GM12878 (cell line): ENCODE data around the gene TCHP. TPM values are rescaled to one million over a fixed set of nuclear protein-coding genes. Genes with fewer than 3 reads are reported as not detected.

Experiments used
- ATAC-seq: fragments of 200-7000 bp; cut with Tn5 transposase; 3 replicates; pipeline ENCODE4 v1.9.1; 2020; ENCODE audit warnings: mild to moderate bottlenecking, moderate library complexity
- BruUV-seq: library from RNA; stranded (reverse); fragments of 400-500 nt; replicated peaks from 2 replicates; lab custom pipeline; 2021; lab: Mats Ljungman, UMichigan
- CTCF ChIA-PET: fragments of 300-600 bp; sonication (Branson Sonifier 250); formaldehyde crosslinking; extraction: SDS; loops from one replicate; lab custom pipeline; 2021; ENCODE audit warnings: inconsistent platforms; lab: Yijun Ruan, JAX
- POLR2A ChIA-PET: fragments of 350-600 bp; formaldehyde crosslinking; extraction: SDS; loops from one replicate; lab custom pipeline; 2021; ENCODE audit warnings: inconsistent platforms; lab: Charles Lee
- RAD21 ChIA-PET: fragments of 300-600 bp; sonication (Branson Sonifier 250); formaldehyde crosslinking; loops from one replicate; lab custom pipeline; 2023; ENCODE audit warnings: antibody characterized with exemption; ENCODE audit not compliant: unreplicated experiment; lab: Charles Lee
- SMC1A ChIA-PET: fragments of 300-600 bp; sonication (Branson Sonifier 250); formaldehyde crosslinking; loops from one replicate; lab custom pipeline; 2023; ENCODE audit not compliant: unreplicated experiment, uncharacterized antibody; lab: Charles Lee
- DNase-seq: peaks from one replicate; pipeline ENCODE4 v3.0.0-alpha.2; 2011; ENCODE audit warnings: low read depth, low spot score
- FAIRE-seq: peaks from 3 replicates; lab custom pipeline; 2011; peaks lifted over from hg19 to GRCh38; lab: Jason Lieb, UNC
- H2AFZ ChIP-seq: 2 replicates; pipeline ENCODE4 v1.6.0; 2011; ENCODE audit warnings: low read depth, low read length, control low read depth; ENCODE audit not compliant: control insufficient read depth
- H3K27ac ChIP-seq: 2 replicates; pipeline ENCODE4 v1.5.1; 2011; ENCODE audit warnings: control low read depth; ENCODE audit not compliant: control insufficient read depth, insufficient read depth
- H3K27me3 ChIP-seq, 2 experiments: replicated peaks in 1 of 2; 2 replicates each; pipeline versions ENCODE4 v1.6.0 to v1.6.1; 2011; ENCODE audit warnings: low read length in 1 of 2; ENCODE audit not compliant: control insufficient read depth in 2 of 2, insufficient read depth in 2 of 2
- H3K36me3 ChIP-seq, 2 experiments: 2 replicates each; pipeline ENCODE4 v1.5.1; 2011; ENCODE audit warnings: low read length in 1 of 2; ENCODE audit not compliant: control insufficient read depth in 2 of 2, insufficient read depth in 2 of 2
- H3K4me1 ChIP-seq: 2 replicates; pipeline ENCODE4 v1.6.1; 2011; ENCODE audit warnings: mild to moderate bottlenecking, low read length, moderate library complexity, mixed read lengths; ENCODE audit not compliant: control insufficient read depth, insufficient read depth
- H3K4me2 ChIP-seq: 2 replicates; pipeline ENCODE4 v1.6.0; 2011; ENCODE audit warnings: control low read depth; ENCODE audit not compliant: control insufficient read depth, insufficient read depth
- H3K4me3 ChIP-seq: fragments of 200-600 bp; sonication (generic); 2 replicates; pipeline ENCODE4 v1.5.1; 2016
- H3K79me2 ChIP-seq: 2 replicates; pipeline ENCODE4 v1.6.0; 2011; ENCODE audit warnings: low read length; ENCODE audit not compliant: control insufficient read depth, insufficient read depth
- H3K9ac ChIP-seq: 2 replicates; pipeline ENCODE4 v1.8.0; 2011; ENCODE audit warnings: low read length, control low read depth, mixed read lengths; ENCODE audit not compliant: control insufficient read depth, insufficient read depth
- H3K9me3 ChIP-seq: replicated peaks from 3 replicates; pipeline ENCODE4 v1.5.1; 2011; ENCODE audit warnings: mild to moderate bottlenecking, low read length; ENCODE audit not compliant: control insufficient read depth, insufficient read depth
- H4K20me1 ChIP-seq: 2 replicates; pipeline ENCODE4 v1.6.0; 2011; ENCODE audit not compliant: control insufficient read depth, insufficient read depth
- CREB1 ChIP-seq: IDR thresholded peaks from 2 replicates; pipeline ENCODE4 v1.6.1; 2012; ENCODE audit warnings: low read depth, mild to moderate bottlenecking, inconsistent platforms
- FOXM1 ChIP-seq: IDR thresholded peaks from 2 replicates; pipeline ENCODE4 v1.6.1; 2012; ENCODE audit warnings: low read depth, mild to moderate bottlenecking, inconsistent platforms, low read length, moderate library complexity
- GABPA ChIP-seq: IDR thresholded peaks from 2 replicates; pipeline ENCODE4 v1.6.1; 2014; ENCODE audit warnings: antibody characterized with exemption, low read depth, mild to moderate bottlenecking, inconsistent platforms
- JUND ChIP-seq: IDR thresholded peaks from 2 replicates; pipeline ENCODE4 v1.6.1; 2012; ENCODE audit warnings: low read depth, mild to moderate bottlenecking, low read length, improper control_type of control experiment, moderate library complexity
- NBN ChIP-seq: fragments of 450-650 bp; IDR thresholded peaks from 2 replicates; pipeline ENCODE4 v1.6.1; 2016
- SIN3A ChIP-seq: IDR thresholded peaks from 2 replicates; pipeline ENCODE4 v1.6.1; 2012; ENCODE audit warnings: low read depth, low read length, improper control_type of control experiment
- SIX5 ChIP-seq: IDR thresholded peaks from 2 replicates; pipeline ENCODE4 v1.6.1; 2011; ENCODE audit warnings: mild to moderate bottlenecking, low read depth, low read length, moderate library complexity; ENCODE audit not compliant: severe bottlenecking
- STAT3 ChIP-seq: IDR thresholded peaks from 2 replicates; pipeline ENCODE4 v1.6.1; 2011; ENCODE audit warnings: low read depth, low read length, improper control_type of control experiment
- TCF3 ChIP-seq: IDR thresholded peaks from 2 replicates; pipeline ENCODE4 v1.6.1; 2012; ENCODE audit warnings: low read depth, mild to moderate bottlenecking, low read length, borderline replicate concordance; ENCODE audit not compliant: insufficient read depth
- ZSCAN29 ChIP-seq: fragments of 450-650 bp; IDR thresholded peaks from 2 replicates; pipeline ENCODE4 v1.6.1; 2017; ENCODE audit warnings: mild to moderate bottlenecking, moderate library complexity
- WGBS: methylation state at CpG from one replicate; pipeline ENCODE4 v1.1.6; 2016; ENCODE audit warnings: low lambda C conversion rate; ENCODE audit not compliant: insufficient replicate concordance, insufficient coverage; ENCODE audit errors: missing lambda C conversion rate; 5-methylcytosine and 5-hydroxymethylcytosine counted together
- in situ Hi-C: fragments of 300-500 bp; cut with MboI; formaldehyde crosslinking; loops from 9 replicates; pipeline ENCODE4 v1.14.3; 2018; ENCODE audit warnings: mixed read lengths
- intact Hi-C: fragments of 100-400 bp; cut with micrococcal nuclease; formaldehyde crosslinking; loops from one replicate; pipeline ENCODE4 v1.14.2; 2022; ENCODE audit not compliant: unreplicated experiment
- polyA plus RNA-seq, 11 experiments: library from polyadenylated mRNA; depleted of rRNA in 4 of 11; unstranded in 6 of 11; stranded (reverse) in 5 of 11; fragments of >200 nt; fragmentation: Nextera tagmentation in 4 of 11; fragmentation: Illumina TruSeq in 1 of 11; extraction: Ambion mirVana in 4 of 11; extraction: Trizol in 1 of 11; gene quantifications; 1 replicate in 1 of 11; 2 replicates in 10 of 11; pipeline versions ENCODE4 v1.2.1 to v1.2.3, GENCODE V29; 2011 to 2016; ENCODE audit warnings: inconsistent platforms in 2 of 11, missing spikeins in 2 of 11, low read depth in 1 of 11
- total RNA-seq, 4 experiments: library from RNA; depleted of rRNA in 3 of 4; stranded (reverse); fragments of >200 nt in 3 of 4; fragmentation: Illumina TruSeq in 1 of 4; extraction: Trizol in 1 of 4; gene quantifications; 2 replicates each; pipeline versions ENCODE4 v1.2.1 to v1.2.3, GENCODE V29; 2013 to 2021
- TF ChIP-seq, protein P1 (sequence below): IDR thresholded peaks from 2 replicates; pipeline ENCODE4 v1.6.1; 2011; ENCODE audit warnings: low read depth, mild to moderate bottlenecking, low read length, moderate library complexity, borderline replicate concordance; ENCODE audit errors: extremely low read depth
- TF ChIP-seq, protein P2 (sequence below): fragments of 450-650 bp; IDR thresholded peaks from 2 replicates; pipeline ENCODE4 v1.6.1; 2017; ENCODE audit warnings: borderline replicate concordance
- TF ChIP-seq, protein P3 (sequence below): fragments of 450-650 bp; formaldehyde crosslinking; IDR thresholded peaks from 2 replicates; pipeline ENCODE4 v1.4.0; 2022; ENCODE audit warnings: mild to moderate bottlenecking, moderate library complexity
- TF ChIP-seq, protein P4 (sequence below): fragments of 450-650 bp; formaldehyde crosslinking; IDR thresholded peaks from 2 replicates; pipeline ENCODE4 v1.4.0; 2020; ENCODE audit warnings: mild to moderate bottlenecking, moderate library complexity

TCHP gene
- total and polyA plus RNA-seq, 10 of the 15 experiments (the other 5 are each of a cell fraction or from before 2014, with no cell fraction given): 4.8 to 18.6 (median 15.0) TPM

GRCh38 chr12:109953656-109954055 lies 53.6 kb downstream of the TCHP start:
- ChIA-PET CTCF (no interaction called here), RAD21 (no interaction called here), POLR2A (interaction anchor here (0.5 kb wide), 1 partner anchor 65 kb away, joined by 3 read pairs; no protein-coding TSS in a partner anchor), SMC1A (interaction anchor here (0.5 to 1.0 kb wide), 2 partner anchors 8 to 751 kb away, joined by 3 read pairs; no protein-coding TSS in a partner anchor)
- H3K4me2 ChIP-seq: no peak overlapping the region
- no peak overlapping the region for H3K4me3 ChIP-seq
- H3K27me3 ChIP-seq: no peaks in the 10 kb centered on the region
- ATAC-seq (no peak), DNase-seq (no peak), FAIRE-seq (no peak)
- H3K27ac ChIP-seq: no peak overlapping the region
- H3K9ac ChIP-seq: no peak overlapping the region
- intact Hi-C loops (no loop called here), in situ Hi-C loops (no loop called here)
- TF ChIP-seq CREB1: no peak
- TF ChIP-seq SIX5: no peak
- no peak for TF ChIP-seq JUND
- TF ChIP-seq, protein P1, sequence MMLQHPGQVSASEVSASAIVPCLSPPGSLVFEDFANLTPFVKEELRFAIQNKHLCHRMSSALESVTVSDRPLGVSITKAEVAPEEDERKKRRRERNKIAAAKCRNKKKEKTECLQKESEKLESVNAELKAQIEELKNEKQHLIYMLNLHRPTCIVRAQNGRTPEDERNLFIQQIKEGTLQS: no peak
- TF ChIP-seq SIN3A: no peak
- no peak for TF ChIP-seq GABPA
- TF ChIP-seq ZSCAN29: no peak
- TF ChIP-seq STAT3: no peak
- TF ChIP-seq, protein P2, sequence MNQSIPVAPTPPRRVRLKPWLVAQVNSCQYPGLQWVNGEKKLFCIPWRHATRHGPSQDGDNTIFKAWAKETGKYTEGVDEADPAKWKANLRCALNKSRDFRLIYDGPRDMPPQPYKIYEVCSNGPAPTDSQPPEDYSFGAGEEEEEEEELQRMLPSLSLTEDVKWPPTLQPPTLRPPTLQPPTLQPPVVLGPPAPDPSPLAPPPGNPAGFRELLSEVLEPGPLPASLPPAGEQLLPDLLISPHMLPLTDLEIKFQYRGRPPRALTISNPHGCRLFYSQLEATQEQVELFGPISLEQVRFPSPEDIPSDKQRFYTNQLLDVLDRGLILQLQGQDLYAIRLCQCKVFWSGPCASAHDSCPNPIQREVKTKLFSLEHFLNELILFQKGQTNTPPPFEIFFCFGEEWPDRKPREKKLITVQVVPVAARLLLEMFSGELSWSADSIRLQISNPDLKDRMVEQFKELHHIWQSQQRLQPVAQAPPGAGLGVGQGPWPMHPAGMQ: no peak
- no peak for TF ChIP-seq FOXM1
- TF ChIP-seq, protein P3, sequence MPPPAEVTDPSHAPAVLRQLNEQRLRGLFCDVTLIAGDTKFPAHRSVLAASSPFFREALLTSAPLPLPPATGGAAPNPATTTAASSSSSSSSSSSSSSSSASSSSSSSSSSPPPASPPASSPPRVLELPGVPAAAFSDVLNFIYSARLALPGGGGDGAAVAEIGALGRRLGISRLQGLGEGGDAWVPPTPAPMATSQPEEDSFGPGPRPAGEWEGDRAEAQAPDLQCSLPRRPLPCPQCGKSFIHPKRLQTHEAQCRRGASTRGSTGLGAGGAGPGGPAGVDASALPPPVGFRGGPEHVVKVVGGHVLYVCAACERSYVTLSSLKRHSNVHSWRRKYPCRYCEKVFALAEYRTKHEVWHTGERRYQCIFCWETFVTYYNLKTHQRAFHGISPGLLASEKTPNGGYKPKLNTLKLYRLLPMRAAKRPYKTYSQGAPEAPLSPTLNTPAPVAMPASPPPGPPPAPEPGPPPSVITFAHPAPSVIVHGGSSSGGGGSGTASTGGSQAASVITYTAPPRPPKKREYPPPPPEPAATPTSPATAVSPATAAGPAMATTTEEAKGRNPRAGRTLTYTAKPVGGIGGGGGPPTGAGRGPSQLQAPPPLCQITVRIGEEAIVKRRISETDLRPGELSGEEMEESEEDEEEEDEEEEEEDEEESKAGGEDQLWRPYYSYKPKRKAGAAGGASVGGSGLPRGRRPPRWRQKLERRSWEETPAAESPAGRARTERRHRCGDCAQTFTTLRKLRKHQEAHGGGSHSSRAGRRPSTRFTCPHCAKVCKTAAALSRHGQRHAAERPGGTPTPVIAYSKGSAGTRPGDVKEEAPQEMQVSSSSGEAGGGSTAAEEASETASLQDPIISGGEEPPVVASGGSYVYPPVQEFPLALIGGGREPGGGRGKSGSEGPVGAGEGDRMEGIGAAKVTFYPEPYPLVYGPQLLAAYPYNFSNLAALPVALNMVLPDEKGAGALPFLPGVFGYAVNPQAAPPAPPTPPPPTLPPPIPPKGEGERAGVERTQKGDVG (CRISPR knock-in tag): no peak
- TF ChIP-seq, protein P4, sequence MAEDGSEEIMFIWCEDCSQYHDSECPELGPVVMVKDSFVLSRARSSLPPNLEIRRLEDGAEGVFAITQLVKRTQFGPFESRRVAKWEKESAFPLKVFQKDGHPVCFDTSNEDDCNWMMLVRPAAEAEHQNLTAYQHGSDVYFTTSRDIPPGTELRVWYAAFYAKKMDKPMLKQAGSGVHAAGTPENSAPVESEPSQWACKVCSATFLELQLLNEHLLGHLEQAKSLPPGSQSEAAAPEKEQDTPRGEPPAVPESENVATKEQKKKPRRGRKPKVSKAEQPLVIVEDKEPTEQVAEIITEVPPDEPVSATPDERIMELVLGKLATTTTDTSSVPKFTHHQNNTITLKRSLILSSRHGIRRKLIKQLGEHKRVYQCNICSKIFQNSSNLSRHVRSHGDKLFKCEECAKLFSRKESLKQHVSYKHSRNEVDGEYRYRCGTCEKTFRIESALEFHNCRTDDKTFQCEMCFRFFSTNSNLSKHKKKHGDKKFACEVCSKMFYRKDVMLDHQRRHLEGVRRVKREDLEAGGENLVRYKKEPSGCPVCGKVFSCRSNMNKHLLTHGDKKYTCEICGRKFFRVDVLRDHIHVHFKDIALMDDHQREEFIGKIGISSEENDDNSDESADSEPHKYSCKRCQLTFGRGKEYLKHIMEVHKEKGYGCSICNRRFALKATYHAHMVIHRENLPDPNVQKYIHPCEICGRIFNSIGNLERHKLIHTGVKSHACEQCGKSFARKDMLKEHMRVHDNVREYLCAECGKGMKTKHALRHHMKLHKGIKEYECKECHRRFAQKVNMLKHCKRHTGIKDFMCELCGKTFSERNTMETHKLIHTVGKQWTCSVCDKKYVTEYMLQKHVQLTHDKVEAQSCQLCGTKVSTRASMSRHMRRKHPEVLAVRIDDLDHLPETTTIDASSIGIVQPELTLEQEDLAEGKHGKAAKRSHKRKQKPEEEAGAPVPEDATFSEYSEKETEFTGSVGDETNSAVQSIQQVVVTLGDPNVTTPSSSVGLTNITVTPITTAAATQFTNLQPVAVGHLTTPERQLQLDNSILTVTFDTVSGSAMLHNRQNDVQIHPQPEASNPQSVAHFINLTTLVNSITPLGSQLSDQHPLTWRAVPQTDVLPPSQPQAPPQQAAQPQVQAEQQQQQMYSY: no peak
- no peak for TF ChIP-seq TCF3
- TF ChIP-seq NBN: no peak
- WGBS: 98% methylated on average over 5 of the region's 5 CpGs
- peaks cover 11% of the 10 kb centered on the region; the same call in 1 of the 2 replicates for H3K4me1 ChIP-seq
- H3K79me2 ChIP-seq: no peaks in the 10 kb centered on the region
- no peak overlapping the region for H2AFZ ChIP-seq
- no peaks in the 10 kb centered on the region for H3K9me3 ChIP-seq
- no TSS peak for BruUV-seq
- H4K20me1 ChIP-seq: no peaks in the 10 kb centered on the region
- H3K36me3 ChIP-seq: peaks cover 20 to 28% of the 10 kb centered on the region in 2 experiments
